Parathyroid adenoma (tissue), 2 donors: ENCODE results near the gene ERC1.

ENCODE experiments used
- H2AFZ ChIP-seq: fragments of 300-600 bp; sonication (generic); one replicate; pipeline ENCODE4 v1.7.0; 2017; ENCODE audit warnings: antibody characterized with exemption, mild to moderate bottlenecking
- H3K27ac ChIP-seq: fragments of 300-600 bp; sonication (generic); one replicate; pipeline ENCODE4 v1.7.0; 2017
- H3K27me3 ChIP-seq: fragments of 300-600 bp; sonication (generic); one replicate; pipeline ENCODE4 v1.7.0; 2017; ENCODE audit warnings: low read length; ENCODE audit not compliant: control insufficient read depth, insufficient read depth
- H3K36me3 ChIP-seq: fragments of 300-600 bp; sonication (generic); one replicate; pipeline ENCODE4 v1.7.0; 2017; ENCODE audit warnings: low read length; ENCODE audit not compliant: control insufficient read depth, insufficient read depth
- H3K4me1 ChIP-seq: fragments of 300-600 bp; sonication (generic); one replicate; pipeline ENCODE4 v1.7.0; 2017; ENCODE audit warnings: control low read depth
- H3K4me2 ChIP-seq: fragments of 300-600 bp; sonication (generic); one replicate; pipeline ENCODE4 v1.7.0; 2017; ENCODE audit warnings: low read length
- H3K4me3 ChIP-seq: fragments of 300-600 bp; sonication (generic); one replicate; pipeline ENCODE4 v1.7.0; 2017; ENCODE audit warnings: low read depth, low read length
- H3K79me2 ChIP-seq: fragments of 300-600 bp; sonication (generic); one replicate; pipeline ENCODE4 v1.7.0; 2017; ENCODE audit warnings: control low read depth
- H3K9ac ChIP-seq: fragments of 300-600 bp; sonication (generic); one replicate; pipeline ENCODE4 v1.7.0; 2017; ENCODE audit warnings: mild to moderate bottlenecking
- H3K9me3 ChIP-seq: fragments of 300-600 bp; sonication (generic); one replicate; pipeline ENCODE4 v1.7.0; 2017; ENCODE audit warnings: low read length; ENCODE audit not compliant: control insufficient read depth
- CTCF ChIP-seq: fragments of 300-600 bp; sonication (generic); IDR thresholded peaks from one replicate; pipeline ENCODE4 v1.7.0; 2017; ENCODE audit warnings: antibody characterized with exemption, mild to moderate bottlenecking
- donor health status: primary hyperparathyroidism.

Gene ERC1

GRCh38 chr12:1515428-1515827 lies 524.4 kb downstream of the ERC1 start:
- no peaks in the 10 kb centered on the region for H3K27me3 ChIP-seq
- H3K36me3 ChIP-seq, result no peaks in the 10 kb centered on the region
- H3K79me2 ChIP-seq, result no peaks in the 10 kb centered on the region
- no peak overlapping the region for H3K27ac ChIP-seq
- H3K4me1 ChIP-seq, result peaks cover 8% of the 10 kb centered on the region
- H3K9ac ChIP-seq, result no peak overlapping the region
- H3K9me3 ChIP-seq, result no peaks in the 10 kb centered on the region
- no peak overlapping the region for H3K4me2 ChIP-seq
- no peak overlapping the region for H3K4me3 ChIP-seq
- no peak overlapping the region for H2AFZ ChIP-seq
- TF ChIP-seq CTCF, result no peak

GRCh38 chr12:1517007-1517406 lies 526.0 kb downstream of the ERC1 start:
- Histone ChIP-seq H3K9me3 (no peaks in the 10 kb centered on the region), H3K4me1 (peaks cover 8% of the 10 kb centered on the region), H3K9ac (no peak overlapping the region), H3K4me3 (no peak overlapping the region), H3K27me3 (no peaks in the 10 kb centered on the region), H3K27ac (no peak overlapping the region), H3K36me3 (no peaks in the 10 kb centered on the region), H3K79me2 (no peaks in the 10 kb centered on the region), H3K4me2 (no peak overlapping the region), H2AFZ (no peak overlapping the region)
- peak; percentile 26 for TF ChIP-seq CTCF

DNA sequence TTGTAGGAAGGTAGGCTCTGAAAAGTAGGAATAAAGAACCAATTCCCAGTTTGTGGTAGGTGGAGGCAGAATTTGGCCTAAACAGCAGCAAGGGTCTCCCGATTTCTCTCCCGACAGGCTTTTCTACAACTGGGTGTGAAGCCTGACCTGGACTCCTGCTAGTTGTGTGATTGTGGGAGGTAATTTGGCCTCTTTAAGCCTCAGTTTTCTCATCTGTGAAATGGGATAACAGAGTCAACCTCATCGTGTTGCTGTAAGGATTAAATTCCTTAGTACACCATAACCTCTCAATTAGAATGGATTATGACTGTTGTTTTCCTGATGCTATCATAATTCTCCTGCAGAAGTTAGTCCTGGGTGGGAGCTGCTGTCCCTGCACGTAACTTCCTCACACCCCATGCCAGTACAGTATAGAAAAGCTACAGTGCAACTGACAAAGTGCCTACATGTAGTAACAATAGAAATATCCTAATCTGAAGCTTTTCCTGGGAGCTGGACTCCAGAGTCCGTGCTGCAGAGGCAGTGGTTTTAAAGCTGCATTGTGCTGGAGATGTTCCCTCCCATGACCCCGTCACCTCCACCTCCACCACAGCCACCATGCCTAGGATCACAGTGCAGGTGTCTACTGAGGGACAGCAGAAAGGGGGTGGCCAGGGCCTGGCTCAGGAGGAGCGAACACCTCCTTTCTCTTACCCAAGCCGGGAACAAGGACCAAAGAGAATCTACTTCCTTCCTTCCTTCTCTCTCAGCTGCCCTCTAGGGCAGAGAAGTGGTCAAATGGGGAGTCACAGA lies 526.9 kb downstream of the ERC1 start:
- no peaks in the 10 kb centered on the region for H3K36me3 ChIP-seq
- no peak overlapping the region for H2AFZ ChIP-seq
- no peaks in the 10 kb centered on the region for H3K9me3 ChIP-seq
- H3K9ac ChIP-seq, result no peak overlapping the region
- H3K27ac ChIP-seq, result no peak overlapping the region
- no peak for TF ChIP-seq CTCF
- H3K4me1 ChIP-seq, result peaks cover 8% of the 10 kb centered on the region
- H3K79me2 ChIP-seq, result no peaks in the 10 kb centered on the region
- H3K4me2 ChIP-seq, result no peak overlapping the region
- no peaks in the 10 kb centered on the region for H3K27me3 ChIP-seq
- no peak overlapping the region for H3K4me3 ChIP-seq

GRCh38 chr12:1518591-1519516 lies 527.8 kb downstream of the ERC1 start:
- H3K9me3 ChIP-seq, result no peaks in the 10 kb centered on the region
- H3K27ac ChIP-seq, result no peak overlapping the region
- no peak overlapping the region for H3K4me3 ChIP-seq
- H3K4me1 ChIP-seq, result peaks cover 8% of the 10 kb centered on the region
- H2AFZ ChIP-seq, result peak overlapping the region; percentile 57
- no peak for TF ChIP-seq CTCF
- H3K36me3 ChIP-seq, result no peaks in the 10 kb centered on the region
- H3K79me2 ChIP-seq, result no peaks in the 10 kb centered on the region
- no peaks in the 10 kb centered on the region for H3K27me3 ChIP-seq
- no peak overlapping the region for H3K4me2 ChIP-seq
- no peak overlapping the region for H3K9ac ChIP-seq
